Nephron progenitor cell (in vitro differentiated cells): Measurements from ENCODE around the gene B3GALT6.

Source experiments
- DNase-seq: peaks from one replicate; pipeline ENCODE4 v3.0.0; 2021
- H3K27ac Mint-ChIP-seq: 2 replicates; pipeline ENCODE4 v1.8.0; 2021; ENCODE audit warnings: mild to moderate bottlenecking, moderate library complexity, mixed read lengths
- H3K27me3 Mint-ChIP-seq: 2 replicates; pipeline ENCODE4 v1.8.0; 2021; ENCODE audit warnings: mild to moderate bottlenecking, low read depth, mixed read lengths; ENCODE audit not compliant: poor library complexity
- H3K36me3 Mint-ChIP-seq: 2 replicates; pipeline ENCODE4 v1.8.0; 2021; ENCODE audit warnings: low read depth, mixed read lengths
- H3K4me1 Mint-ChIP-seq: 2 replicates; pipeline ENCODE4 v1.8.0; 2021; ENCODE audit warnings: mixed read lengths
- H3K4me3 Mint-ChIP-seq: 2 replicates; pipeline ENCODE4 v1.8.0; 2021; ENCODE audit warnings: mild to moderate bottlenecking, moderate library complexity, mixed read lengths
- H3K9me3 Mint-ChIP-seq: 2 replicates; pipeline ENCODE4 v1.8.0; 2021; ENCODE audit warnings: mild to moderate bottlenecking, moderate library complexity, mixed read lengths
- CTCF ChIP-seq: fragments of 200-600 bp; sonication (generic); IDR thresholded peaks from 2 replicates; pipeline ENCODE4 v1.5.0; 2021; ENCODE audit warnings: antibody characterized with exemption

The B3GALT6 gene

GRCh38 chr1:1200876-1201810 is 30.9 kb upstream of the B3GALT6 start:
- peak overlapping the region; percentile 44 for H3K4me3 Mint-ChIP-seq
- H3K36me3 Mint-ChIP-seq, result no peaks in the 10 kb centered on the region

GRCh38 chr1:1202831-1203560 is 29.0 kb upstream of the B3GALT6 start:
- Mint-ChIP-seq H3K4me1 (peaks cover 3% of the 10 kb centered on the region), H3K27me3 (peaks cover 36% of the 10 kb centered on the region), H3K9me3 (no peaks in the 10 kb centered on the region), H3K36me3 (no peaks in the 10 kb centered on the region), H3K4me3 (no peak overlapping the region), H3K27ac (no peak overlapping the region)
- TF ChIP-seq CTCF, result no peak
- DNase-seq, result peak; percentile 10

More at GRCh38 chr1:1200876-1201810, 30.9 kb upstream of the B3GALT6 start:
- Mint-ChIP-seq H3K27me3 (peaks cover 27% of the 10 kb centered on the region), H3K4me1 (no peaks in the 10 kb centered on the region), H3K27ac (no peak overlapping the region), H3K9me3 (no peaks in the 10 kb centered on the region)
- TF ChIP-seq CTCF, result no peak
- DNase-seq, result peak; percentile 74

- H3K27ac Mint-ChIP-seq, result no peak overlapping the region
- no peaks in the 10 kb centered on the region for H3K36me3 Mint-ChIP-seq
- peaks cover 40% of the 10 kb centered on the region for H3K27me3 Mint-ChIP-seq
- no peak for TF ChIP-seq CTCF
- no peaks in the 10 kb centered on the region for H3K9me3 Mint-ChIP-seq
- peaks cover 11% of the 10 kb centered on the region for H3K4me1 Mint-ChIP-seq
- DNase-seq, result peak; percentile 18
- H3K4me3 Mint-ChIP-seq, result no peak overlapping the region
These were observed 28.2 kb upstream of the B3GALT6 start for GRCh38 chr1:1203561-1204424.

GRCh38 chr1:1204425-1204920 is 27.6 kb upstream of the B3GALT6 start:
- Mint-ChIP-seq H3K36me3 (no peaks in the 10 kb centered on the region), H3K4me3 (no peak overlapping the region), H3K4me1 (peaks cover 13% of the 10 kb centered on the region), H3K27me3 (peaks cover 40% of the 10 kb centered on the region), H3K9me3 (no peaks in the 10 kb centered on the region), H3K27ac (no peak overlapping the region)
- TF ChIP-seq CTCF, result no peak
- no peak for DNase-seq

- no peak for TF ChIP-seq CTCF
- peaks cover 13% of the 10 kb centered on the region for H3K4me1 Mint-ChIP-seq
- H3K27me3 Mint-ChIP-seq, result peaks cover 36% of the 10 kb centered on the region
- H3K4me3 Mint-ChIP-seq, result no peak overlapping the region
- DNase-seq, result peak; percentile 7
- H3K27ac Mint-ChIP-seq, result no peak overlapping the region
- H3K36me3 Mint-ChIP-seq, result no peaks in the 10 kb centered on the region
- H3K9me3 Mint-ChIP-seq, result no peaks in the 10 kb centered on the region
These were observed 26.9 kb upstream of the B3GALT6 start for GRCh38 chr1:1204998-1205768.
